ENCODE data around the gene FER1L5. TPM values are rescaled to one million over a fixed set of nuclear protein-coding genes. Genes with fewer than 3 reads are reported as not detected.

FER1L5 gene
- total RNA-seq, 1 experiment from 2014 or later, result not detected

GRCh38 chr2:96679848-96680247 lies 37.3 kb downstream of the FER1L5 start:
- DNase-seq (ENCODE audit: low read depth), result no peak

DNA sequence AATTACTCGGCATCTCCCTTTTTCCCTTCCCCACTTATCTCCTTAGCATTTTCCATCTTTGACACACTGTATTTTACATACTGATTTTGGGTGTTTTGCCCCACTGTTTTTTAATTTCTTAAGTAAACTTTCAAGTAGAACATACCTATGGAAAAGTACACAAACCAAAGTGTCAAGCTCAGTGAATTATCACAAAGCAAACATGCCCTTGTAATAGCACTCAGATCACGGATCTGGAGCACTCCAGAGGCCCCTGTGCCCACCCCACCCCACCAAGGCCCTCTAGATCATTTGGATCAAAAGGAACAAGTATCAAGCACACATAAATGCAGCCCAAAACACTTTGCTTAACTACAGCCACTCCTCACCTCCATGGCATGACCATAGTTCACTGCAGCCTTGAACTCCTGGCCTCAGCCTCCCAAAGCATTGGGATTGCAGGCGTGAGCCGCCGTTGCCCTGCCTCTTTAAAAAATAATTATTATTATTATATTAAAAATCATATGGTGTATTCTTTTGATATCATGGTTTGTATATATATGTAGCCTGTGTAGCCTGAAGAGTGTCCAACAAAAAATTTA lies 38.1 kb downstream of the FER1L5 start:
- no peak for DNase-seq (ENCODE audit: low read depth)

DNA sequence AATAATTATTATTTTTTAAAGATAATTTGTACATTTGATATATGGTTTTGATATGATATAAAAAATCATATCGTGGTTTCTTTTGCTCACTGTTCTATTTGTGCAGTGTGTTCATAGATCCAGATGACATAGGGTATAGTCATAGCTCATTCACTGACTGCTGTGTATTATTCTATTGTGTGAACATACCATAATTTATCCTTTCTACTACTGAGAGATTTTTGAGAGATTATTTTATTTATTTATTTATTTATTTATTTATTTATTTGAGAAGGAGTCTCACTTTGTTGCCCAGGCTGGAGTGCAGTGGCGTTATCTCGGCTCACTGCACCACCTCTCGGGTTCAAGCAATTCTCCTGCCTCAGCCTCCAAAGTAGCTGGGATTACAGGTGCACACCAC lies 39.0 kb downstream of the FER1L5 start:
- no peak for DNase-seq (ENCODE audit: low read depth)

DNA sequence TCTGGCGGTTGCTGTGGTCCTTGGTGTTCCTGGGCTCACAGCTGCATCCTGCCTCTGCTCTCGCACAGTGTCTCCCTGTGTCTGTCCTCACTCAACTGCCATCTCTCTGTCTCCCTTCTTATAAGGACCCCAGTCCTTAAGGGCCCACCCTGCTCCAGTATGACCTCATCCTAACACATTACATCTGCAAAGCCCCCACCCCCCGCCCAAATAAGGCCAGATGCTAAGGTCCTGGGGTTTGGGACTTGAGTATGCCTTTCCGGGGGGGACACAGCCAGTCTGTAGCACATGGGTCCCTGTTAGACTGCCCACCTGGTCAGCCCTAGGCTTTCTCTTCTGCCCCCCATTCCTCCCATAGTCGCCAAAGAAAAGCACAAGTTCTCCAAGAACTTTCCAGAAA lies 40.7 kb downstream of the FER1L5 start:
- no peak for DNase-seq (ENCODE audit: low read depth)

DNA sequence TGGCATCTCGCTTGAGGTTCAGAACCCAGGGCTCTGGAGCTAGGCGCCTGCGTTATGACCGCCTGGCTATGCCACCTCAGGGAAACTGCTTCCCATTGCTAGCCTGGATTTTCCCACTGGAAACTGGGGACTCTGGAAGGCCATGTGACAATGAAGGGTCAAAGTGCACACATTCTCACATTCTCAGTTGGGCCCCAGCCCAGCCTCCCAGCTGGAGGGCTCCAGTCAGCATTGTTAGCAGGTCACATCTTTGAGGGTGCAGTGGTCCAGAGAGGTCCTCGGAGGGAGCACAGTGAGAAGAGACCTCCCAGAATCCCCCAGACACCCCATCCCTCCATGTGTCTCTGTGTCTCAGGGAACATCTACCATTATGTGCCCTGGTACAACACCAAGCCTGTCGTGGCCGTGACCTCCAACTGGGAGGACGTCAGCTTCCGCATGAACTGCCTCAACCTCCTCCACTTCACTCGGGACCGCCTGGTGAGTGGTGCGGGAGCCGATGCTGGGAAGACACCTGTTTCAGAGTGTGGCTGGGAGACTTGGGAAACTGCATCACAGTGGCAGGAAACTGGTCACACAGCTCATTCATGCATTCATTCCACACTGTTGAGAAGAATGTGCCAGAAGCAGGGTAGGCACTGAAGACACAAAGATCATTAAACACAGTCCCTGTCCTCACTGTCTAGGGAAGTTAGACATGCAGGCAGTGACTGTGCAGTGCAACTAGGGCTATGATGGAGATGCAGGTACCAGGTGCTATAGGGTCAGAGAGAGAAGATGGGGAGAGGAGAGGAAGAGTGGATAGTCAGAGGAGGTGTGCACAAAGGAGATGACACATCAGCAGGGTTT lies 41.6 kb downstream of the FER1L5 start:
- no peak for DNase-seq (ENCODE audit: low read depth)

DNA sequence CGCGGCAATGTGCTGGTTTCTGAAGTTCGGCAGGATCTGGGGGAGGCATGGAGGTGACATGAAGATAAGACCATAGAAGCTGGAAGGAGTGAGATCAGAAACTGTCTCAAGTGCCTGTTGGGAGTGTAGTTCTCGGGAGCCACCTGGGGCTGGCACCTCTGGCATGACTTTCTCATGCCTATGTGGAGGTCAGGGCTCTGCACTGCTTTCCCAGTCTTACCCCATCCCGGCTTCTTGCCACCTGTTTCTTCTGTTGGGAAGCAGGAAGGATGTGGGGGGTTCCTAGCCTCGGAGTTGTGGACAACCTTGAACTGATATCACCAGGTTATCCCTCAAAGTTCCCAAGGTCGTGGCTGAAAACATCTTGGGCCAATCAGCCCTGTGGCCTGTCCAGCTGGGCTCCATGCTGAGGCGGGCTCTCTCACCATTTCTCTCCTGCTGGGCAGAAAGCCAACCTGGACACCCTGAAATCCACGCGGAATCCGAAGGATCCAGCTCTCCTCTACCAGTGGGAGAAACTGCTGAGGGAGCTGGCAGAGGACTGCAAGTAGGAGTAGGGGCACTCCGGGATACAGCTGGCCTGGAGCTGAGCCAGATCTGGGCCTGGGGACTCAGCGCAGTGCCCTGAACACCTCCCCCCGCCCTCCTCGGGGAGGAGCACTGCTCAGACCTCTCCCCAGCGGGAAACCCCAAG lies 42.5 kb downstream of the FER1L5 start:
- no peak for DNase-seq (ENCODE audit: low read depth)

DNA sequence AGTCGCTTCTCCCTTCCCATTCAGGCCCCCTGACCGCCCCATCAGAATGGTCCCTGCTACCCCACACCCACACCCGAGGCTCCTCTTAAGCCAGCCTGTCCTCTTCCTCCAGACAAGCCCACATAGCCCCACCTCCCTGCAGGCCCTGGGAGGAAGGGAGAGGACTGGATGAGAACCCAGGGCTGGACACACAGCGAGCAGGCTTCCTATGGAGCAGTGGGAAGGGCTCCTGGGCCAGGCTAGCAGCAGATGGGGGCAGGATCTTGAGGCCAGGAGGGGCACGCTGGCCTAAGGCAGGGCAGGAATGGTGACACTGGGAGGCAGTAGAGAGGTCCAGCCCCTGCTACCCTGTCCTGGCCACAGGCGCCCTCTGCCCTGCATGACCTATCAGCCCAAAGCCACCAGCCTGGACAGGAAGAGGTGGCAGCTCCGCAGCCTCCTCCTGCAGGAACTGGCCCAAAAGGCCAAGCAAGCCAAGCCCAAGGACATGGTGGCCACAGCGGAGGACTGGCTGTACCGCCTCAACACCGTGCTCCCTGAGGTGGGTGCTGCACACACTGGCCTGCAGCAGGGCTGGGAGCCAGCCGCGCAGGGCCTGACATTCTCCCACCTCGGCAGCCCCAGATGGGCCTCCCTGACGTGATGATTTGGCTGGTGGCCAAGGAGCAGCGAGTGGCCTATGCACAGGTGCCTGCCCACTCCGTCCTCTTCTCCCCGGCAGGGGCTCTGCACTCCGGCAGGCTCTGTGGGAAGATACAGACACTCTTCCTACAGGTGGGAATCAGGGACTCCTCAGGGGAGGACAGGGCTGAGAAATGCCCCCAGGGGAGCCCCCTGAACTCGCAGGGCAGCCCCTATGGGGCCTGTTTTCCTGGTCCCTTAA lies 43.3 kb downstream of the FER1L5 start:
- no peak for DNase-seq (ENCODE audit: low read depth)

GRCh38 chr2:96687266-96687665 lies 44.7 kb downstream of the FER1L5 start:
- DNase-seq (ENCODE audit: low read depth), result no peak

DNA sequence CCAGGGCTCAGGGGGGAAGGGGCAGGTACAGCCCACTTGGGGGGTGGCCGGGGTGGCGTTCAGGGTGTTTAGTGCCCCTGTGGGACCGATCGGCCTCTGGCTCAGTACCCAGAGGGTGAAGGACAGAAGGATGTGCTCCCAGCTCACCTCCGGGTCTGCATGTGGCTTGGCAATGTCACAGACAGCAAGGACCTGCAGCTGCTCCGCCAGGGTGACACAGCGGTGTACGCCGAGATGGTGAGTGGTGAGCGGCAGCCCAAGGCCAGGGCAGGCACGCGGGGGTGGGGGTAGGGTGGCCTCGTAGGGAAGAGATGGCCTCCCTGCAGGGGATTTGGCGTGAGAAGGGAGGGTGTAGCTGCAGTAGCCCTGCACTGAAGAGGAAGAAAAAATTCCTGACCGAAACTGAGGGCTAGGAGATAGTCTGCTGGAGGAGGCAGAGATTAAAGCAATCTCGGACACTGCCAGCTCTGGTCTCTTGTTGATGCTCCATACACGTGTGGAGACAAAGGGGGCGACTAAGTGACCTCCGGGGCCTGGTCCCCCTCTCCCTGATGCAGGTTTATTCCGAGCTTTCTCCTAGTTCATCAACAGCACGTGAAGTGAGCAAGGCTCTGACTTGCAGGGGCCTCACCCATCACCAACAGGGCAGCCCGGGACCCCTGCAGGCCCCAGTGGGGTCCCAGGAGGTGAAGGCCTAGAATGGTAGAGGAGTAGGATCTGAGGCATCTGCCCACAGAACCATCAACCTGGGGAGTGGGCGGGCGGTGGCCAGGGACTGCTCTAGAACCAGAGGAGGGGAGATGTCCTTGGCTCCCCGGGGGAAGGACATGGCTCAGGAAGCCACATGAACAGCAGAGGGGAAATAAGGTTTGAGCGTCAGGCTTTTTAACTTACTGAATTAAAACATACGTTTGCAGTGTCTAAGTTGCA lies 45.4 kb downstream of the FER1L5 start:
- DNase-seq (ENCODE audit: low read depth), result no peak

GRCh38 chr2:96688649-96689430 lies 46.3 kb downstream of the FER1L5 start:
- no peak for DNase-seq (ENCODE audit: low read depth)

GRCh38 chr2:96689431-96689991 lies 46.9 kb downstream of the FER1L5 start:
- DNase-seq (ENCODE audit: low read depth), result no peak

DNA sequence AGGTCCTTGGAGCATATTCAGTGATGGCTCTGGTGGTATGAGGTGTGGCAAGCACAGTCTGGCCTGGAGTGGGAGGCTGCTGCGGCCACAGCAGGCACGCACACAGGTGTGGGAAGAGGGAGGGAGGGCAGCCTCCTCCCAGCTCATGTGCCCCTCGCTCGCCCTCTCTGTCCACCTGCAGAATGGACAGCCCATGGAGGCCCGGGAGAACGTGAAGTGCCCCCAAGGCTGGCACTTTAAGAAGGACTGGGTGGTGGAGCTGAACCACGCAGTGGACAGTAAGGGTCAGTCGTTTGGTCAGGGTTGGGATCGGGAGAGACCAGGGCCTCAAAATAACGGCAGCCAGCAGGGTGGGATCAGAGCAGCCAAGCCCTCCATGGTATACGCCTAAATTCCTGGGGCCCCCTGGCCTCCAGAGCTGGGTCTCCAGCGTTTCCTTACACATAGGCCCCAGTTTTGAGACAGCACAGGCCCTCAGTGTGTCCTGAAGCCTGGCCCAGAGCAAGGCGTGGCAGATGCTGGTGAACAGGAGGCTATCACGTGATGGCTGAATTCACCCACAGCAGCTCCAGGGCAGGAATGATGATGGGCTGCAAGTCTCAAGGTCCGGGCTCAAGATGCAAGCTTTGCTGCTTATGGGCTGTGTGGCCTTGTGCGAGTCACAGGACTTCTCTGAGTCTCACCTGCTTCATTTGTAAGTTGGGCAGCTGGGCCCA lies 47.9 kb downstream of the FER1L5 start:
- no peak for DNase-seq (ENCODE audit: low read depth)

GRCh38 chr2:96691022-96691612 lies 48.6 kb downstream of the FER1L5 start:
- DNase-seq (ENCODE audit: low read depth), result no peak

- DNase-seq (ENCODE audit: low read depth), result no peak
Measured at GRCh38 chr2:96692094-96692971, 49.8 kb downstream of the FER1L5 start.

DNA sequence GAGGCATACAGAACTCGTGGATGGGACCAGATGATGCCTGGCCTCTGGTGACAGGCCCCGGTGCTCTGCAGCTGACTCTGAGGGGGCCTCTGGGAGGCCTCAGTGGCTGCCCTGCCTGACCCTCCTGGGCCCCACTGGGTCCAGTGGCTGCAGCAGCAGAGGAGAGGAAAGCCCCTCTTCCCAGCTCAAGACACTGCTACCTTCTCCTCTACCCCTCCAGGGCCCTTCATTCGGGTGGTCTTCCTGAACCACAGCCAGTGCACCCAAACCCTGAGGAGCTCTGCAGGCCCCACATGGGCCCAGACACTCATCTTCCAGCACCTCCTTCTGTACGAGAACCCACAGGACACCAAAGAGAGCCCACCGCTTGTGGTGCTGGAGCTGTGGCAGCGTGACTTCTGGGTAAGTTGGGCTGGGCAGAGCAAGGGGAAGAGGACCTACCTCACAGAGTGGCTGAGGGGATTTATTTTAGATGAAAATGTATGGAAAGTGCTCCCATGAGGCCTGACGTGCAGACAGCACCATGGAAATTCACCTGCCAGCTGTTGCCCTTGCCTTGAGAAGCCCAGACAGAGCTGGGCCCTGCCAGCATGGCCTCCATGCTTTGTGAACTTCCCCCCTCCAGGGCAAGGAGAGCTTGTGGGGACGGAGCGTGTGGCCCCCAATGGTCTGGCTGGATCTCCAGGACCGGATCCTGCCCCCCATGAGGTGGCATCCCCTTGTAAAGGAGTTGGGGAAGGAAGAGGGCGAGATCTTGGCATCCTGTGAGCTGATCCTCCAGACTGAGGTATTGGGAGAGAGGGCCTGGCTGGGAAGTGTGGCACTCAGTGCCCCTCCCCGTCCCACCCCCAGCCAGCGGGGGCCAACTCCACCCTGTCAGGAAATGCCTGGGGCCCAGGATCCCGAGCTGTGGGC lies 51.0 kb downstream of the FER1L5 start:
- DNase-seq (ENCODE audit: low read depth), result no peak

DNA sequence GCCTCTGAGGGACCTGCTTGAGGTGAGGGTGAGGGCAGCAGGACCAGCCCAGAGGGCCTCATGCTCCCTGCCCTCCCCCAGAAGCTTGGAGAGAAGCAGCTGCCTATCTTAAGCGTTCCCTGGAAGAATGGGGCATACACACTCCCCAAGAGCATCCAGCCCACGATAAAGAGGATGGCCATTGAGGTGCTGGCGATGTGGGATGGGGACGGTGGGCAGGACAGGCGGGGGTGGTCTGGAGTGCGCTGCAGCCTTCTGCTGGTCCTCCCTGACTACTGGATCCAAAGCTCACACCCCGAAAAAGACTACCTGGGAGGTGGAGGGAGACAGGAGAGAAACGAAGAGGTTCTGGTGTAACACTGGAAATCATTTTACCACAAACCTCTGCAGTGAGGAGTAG lies 51.7 kb downstream of the FER1L5 start:
- no peak for DNase-seq (ENCODE audit: low read depth)

All from HT1080 (cell line).